Adrenal gland (tissue), 12 donors: Measurements from ENCODE around the gene LIF. TPM values are rescaled to one million over a fixed set of nuclear protein-coding genes. Genes with fewer than 3 reads are reported as not detected.

Source experiments
- DNase-seq, 7 donors: peaks; one replicate each; pipeline ENCODE4 v3.0.0-alpha.2; 2019 to 2020
- H3K27ac ChIP-seq, 5 donors: fragments of 200-600 bp; sonication (generic) in 4 of 5; 1 replicate in 3 of 5; 2 replicates in 2 of 5; pipeline versions ENCODE4 v1.5.1 to v1.8.0; 2016 to 2020; ENCODE audit warnings: mild to moderate bottlenecking in 1 of 5
- H3K27me3 ChIP-seq: fragments of 200-600 bp; 2 replicates; pipeline ENCODE4 v1.8.0; 2021
- H3K36me3 ChIP-seq, 2 donors: fragments of 200-600 bp; replicated peaks in 1 of 2; 1 replicate in 1 of 2; 2 replicates in 1 of 2; pipeline versions ENCODE4 v1.5.1 to v1.8.0; 2018 to 2022
- H3K4me1 ChIP-seq, 2 donors: fragments of 200-600 bp; replicated peaks in 1 of 2; 1 replicate in 1 of 2; 2 replicates in 1 of 2; pipeline versions ENCODE4 v1.5.1 to v1.8.0; 2018 to 2021
- H3K4me3 ChIP-seq, 4 donors: fragments of 200-600 bp; sonication (generic) in 3 of 4; one replicate each; pipeline ENCODE4 v1.5.1; 2016 to 2018
- H3K9me3 ChIP-seq, 3 donors: fragments of 200-600 bp; sonication (generic) in 1 of 3; replicated peaks in 1 of 3; 1 replicate in 2 of 3; 2 replicates in 1 of 3; pipeline versions ENCODE4 v1.5.1 to v1.8.0; 2016 to 2021
- CTCF ChIP-seq, 6 experiments: fragments of 450-650 bp in 4 of 6; fragments of 200-600 bp in 2 of 6; sonication (generic) in 1 of 6; IDR thresholded peaks; 1 replicate in 5 of 6; 2 replicates in 1 of 6; pipeline versions ENCODE4 v1.5.1 to v1.8.0; 2016 to 2021; ENCODE audit warnings: antibody characterized with exemption in 6 of 6, mild to moderate bottlenecking in 2 of 6, moderate library complexity in 1 of 6
- POLR2A ChIP-seq, 2 donors: fragments of 450-650 bp; IDR thresholded peaks; one replicate each; pipeline ENCODE4 v1.6.1; 2017; ENCODE audit warnings: antibody characterized with exemption in 2 of 2, mild to moderate bottlenecking in 2 of 2, moderate library complexity in 1 of 2
- WGBS, 4 donors: extraction: QIAGEN DNeasy Blood & Tissue Kit in 2 of 4; methylation state at CpG; one replicate each; pipeline versions ENCODE4 v1.1.5 to v1.1.7; 2013 to 2017; 5-methylcytosine and 5-hydroxymethylcytosine counted together
- intact Hi-C, 2 donors: fragments of 100-400 bp; cut with DNase I; formaldehyde crosslinking; loops; one replicate each; pipeline versions ENCODE4 v1.14.1 to v1.15.0; 2022 to 2023
- polyA plus RNA-seq, 3 donors: library from polyadenylated mRNA; stranded (reverse); fragments of 200-250 nt in 2 of 3; fragments of 350-450 nt in 1 of 3; fragmentation: Illumina TruSeq in 1 of 3; extraction: RNeasy Lipid Tissue Mini Kit (QIAGEN cat#74804) in 1 of 3; gene quantifications; one replicate each; pipeline ENCODE4 v1.2.3, GENCODE V29; 2013 to 2014
- total RNA-seq, 9 donors: library from RNA; depleted of rRNA in 4 of 9; stranded (reverse); fragments of >200 nt in 4 of 9; fragments of 120-200 nt in 1 of 9; fragmentation: NEBNext Ultra II Directional in 1 of 9; extraction: Animal tissue kit (Norgen Biotek cat#: 25700) in 1 of 9; gene quantifications; one replicate each; pipeline versions ENCODE4 v1.1.0 to v1.2.4, GENCODE V29; 2013 to 2023
- donor health status: healthy with polysubstance abuse.
- donor health status: Bipolar disorder and iron deficiency.
- donor health status: DM: yes; HTN: yes; CAD: no.
- donor health status: DM: no; HTN: no; CAD: no.
- donor health status: DM: no; HTN: no; CAD: no.
- donor health status: DM: yes; HTN: yes; CAD: no.

Gene LIF
- total and polyA plus RNA-seq, 12 donors: 0.06 to 9.3 (median 1.5) TPM

- TF ChIP-seq CTCF (IDR thresholded peaks at IDR 0.05) (no peak), POLR2A (IDR thresholded peaks at IDR 0.05) (no peak)
- Histone ChIP-seq H3K36me3 (no peaks in the 10 kb centered on the region), H3K9me3 (no peaks in the 10 kb centered on the region), H3K4me3 (no peak overlapping the region), H3K4me1 (no peaks in the 10 kb centered on the region), H3K27ac (no peak overlapping the region), H3K27me3 (no peaks in the 10 kb centered on the region)
- DNase-seq: no peak
- intact Hi-C loops: no loop called here
- 81 to 96% (median 92%) methylated on average over 10 to 11 of the region's 11 CpGs for WGBS, 4 donors
These were observed 20.2 kb downstream of the LIF start for GRCh38 chr22:30226192-30226832.

GRCh38 chr22:30225220-30225927 is 21.2 kb downstream of the LIF start:
- H3K9me3 ChIP-seq: no peaks in the 10 kb centered on the region
- no peak for DNase-seq
- no peaks in the 10 kb centered on the region for H3K27me3 ChIP-seq
- H3K27ac ChIP-seq: no peak overlapping the region
- WGBS, 4 donors: 86 to 96% (median 91%) methylated on average over 7 of the region's 7 CpGs
- TF ChIP-seq POLR2A (IDR thresholded peaks at IDR 0.05) (no peak), CTCF (IDR thresholded peaks at IDR 0.05) (no peak)
- no peaks in the 10 kb centered on the region for H3K4me1 ChIP-seq
- no peak overlapping the region for H3K4me3 ChIP-seq
- intact Hi-C loops: no loop called here
- no peaks in the 10 kb centered on the region for H3K36me3 ChIP-seq

GRCh38 chr22:30224161-30224857 is 22.2 kb downstream of the LIF start:
- Histone ChIP-seq H3K9me3 (no peaks in the 10 kb centered on the region), H3K27me3 (no peaks in the 10 kb centered on the region), H3K36me3 (no peaks in the 10 kb centered on the region), H3K4me1 (no peaks in the 10 kb centered on the region), H3K4me3 (no peak overlapping the region), H3K27ac (no peak overlapping the region)
- TF ChIP-seq POLR2A (IDR thresholded peaks at IDR 0.05) (no peak), CTCF (IDR thresholded peaks at IDR 0.05) (no peak)
- DNase-seq: peak in 1 of 7 donors; percentile 30
- 48 to 63% (median 57%) methylated on average over 10 to 11 of the region's 11 CpGs for WGBS, 4 donors
- intact Hi-C loops: no loop called here

- H3K9me3 ChIP-seq: no peaks in the 10 kb centered on the region
- H3K4me3 ChIP-seq: no peak overlapping the region
- intact Hi-C loops: no loop called here
- TF ChIP-seq CTCF (IDR thresholded peaks at IDR 0.05) (no peak), POLR2A (IDR thresholded peaks at IDR 0.05) (no peak)
- DNase-seq: no peak
- no peaks in the 10 kb centered on the region for H3K27me3 ChIP-seq
- H3K36me3 ChIP-seq: no peaks in the 10 kb centered on the region
- no peaks in the 10 kb centered on the region for H3K4me1 ChIP-seq
- no peak overlapping the region for H3K27ac ChIP-seq
- 52 to 64% (median 60%) methylated on average over 11 to 15 of the region's 15 CpGs for WGBS, 4 donors
These were observed 23.3 kb downstream of the LIF start for GRCh38 chr22:30223303-30223702.
